Sigmoid colon (tissue), 7 donors: ENCODE data around the gene DNAH12. TPM values are rescaled to one million over a fixed set of nuclear protein-coding genes. Genes with fewer than 3 reads are reported as not detected.

Experiments used
- DNase-seq: peaks from one replicate; pipeline ENCODE4 v3.0.0-alpha.2; 2019
- H3K27ac ChIP-seq, 4 donors: fragments of 200-600 bp; sonication (generic); one replicate each; pipeline ENCODE4 v1.5.1; 2016 to 2019; ENCODE audit warnings: mild to moderate bottlenecking in 1 of 4
- H3K27me3 ChIP-seq, 3 donors: fragments of 200-600 bp; sonication (generic); one replicate each; pipeline ENCODE4 v1.5.1; 2019; ENCODE audit warnings: mild to moderate bottlenecking in 1 of 3
- H3K36me3 ChIP-seq, 4 donors: fragments of 200-600 bp; sonication (generic); one replicate each; pipeline ENCODE4 v1.5.1; 2016 to 2019
- H3K4me1 ChIP-seq, 4 donors: fragments of 200-600 bp; sonication (generic); one replicate each; pipeline ENCODE4 v1.5.1; 2017 to 2019
- H3K4me3 ChIP-seq, 4 donors: fragments of 200-600 bp; sonication (generic); one replicate each; pipeline ENCODE4 v1.5.1; 2017 to 2019; ENCODE audit warnings: mild to moderate bottlenecking in 2 of 4, moderate library complexity in 1 of 4
- H3K9me3 ChIP-seq, 4 donors: fragments of 200-600 bp in 3 of 4; sonication (generic) in 3 of 4; one replicate each; pipeline versions ENCODE4 v1.5.1 to v1.6.1; 2013 to 2019
- CTCF ChIP-seq, 4 experiments: fragments of 450-650 bp in 3 of 4; fragments of 200-600 bp in 1 of 4; IDR thresholded peaks; one replicate each; pipeline ENCODE4 v1.5.1; 2016 to 2019; ENCODE audit warnings: antibody characterized with exemption in 4 of 4, mild to moderate bottlenecking in 3 of 4, moderate library complexity in 2 of 4
- EP300 ChIP-seq, 4 donors: sonication (generic); formaldehyde crosslinking; IDR thresholded peaks; one replicate each; pipeline ENCODE4 v1.6.1; 2017; ENCODE audit warnings: antibody characterized with exemption in 4 of 4
- POLR2A ChIP-seq, 2 donors: fragments of 450-650 bp; IDR thresholded peaks; one replicate each; pipeline ENCODE4 v1.6.1; 2016; ENCODE audit warnings: antibody characterized with exemption in 2 of 2, mild to moderate bottlenecking in 2 of 2, moderate library complexity in 2 of 2
- POLR2AphosphoS5 ChIP-seq, 4 donors: sonication (generic); formaldehyde crosslinking; IDR thresholded peaks; one replicate each; pipeline ENCODE4 v1.6.1; 2017; ENCODE audit warnings: antibody characterized with exemption in 4 of 4
- WGBS, 2 donors: extraction: QIAGEN DNeasy Blood & Tissue Kit; methylation state at CpG; one replicate each; pipeline ENCODE4 v1.1.7; 2013; 5-methylcytosine and 5-hydroxymethylcytosine counted together
- intact Hi-C: fragments of 100-400 bp; cut with DNase I; formaldehyde crosslinking; loops from one replicate; pipeline ENCODE4 v1.15.1; 2023
- polyA plus RNA-seq, 3 donors: library from polyadenylated mRNA; stranded (reverse); fragments of 200-250 nt; gene quantifications; one replicate each; pipeline ENCODE4 v1.2.3, GENCODE V29; 2013
- total RNA-seq, 4 donors: library from RNA; depleted of rRNA; stranded (reverse); fragments of >200 nt; gene quantifications; one replicate each; pipeline ENCODE4 v1.1.0, GENCODE V29; 2016
- donor health status: healthy with polysubstance abuse.
- donor health status: Bipolar disorder and iron deficiency.
- donor health status: healthy.

Gene DNAH12
- total and polyA plus RNA-seq, 7 donors = 0.16 to 0.28 (median 0.27) TPM; not detected in 4

- no peaks in the 10 kb centered on the region for H3K9me3 ChIP-seq
- H3K27ac ChIP-seq = no peak overlapping the region
- no peaks in the 10 kb centered on the region for H3K27me3 ChIP-seq
- H3K4me1 ChIP-seq = no peaks in the 10 kb centered on the region
- WGBS, 2 donors = 24 to 65% methylated on average over 1 of the region's 1 CpG
- intact Hi-C loops = no loop called here
- TF ChIP-seq EP300 (IDR thresholded peaks at IDR 0.05) = no peak
- H3K36me3 ChIP-seq = no peaks in the 10 kb centered on the region
- DNase-seq = no peak
- H3K4me3 ChIP-seq = no peak overlapping the region
These were observed 132.4 kb downstream of the DNAH12 start for GRCh38 chr3:57411715-57412114.

GRCh38 chr3:57409471-57409870, 134.7 kb downstream of the DNAH12 start:
- DNase-seq = no peak
- intact Hi-C loops = no loop called here
- WGBS, 2 donors = 87% methylated on average over 2 of the region's 2 CpGs
- no peak overlapping the region for H3K27ac ChIP-seq
- no peaks in the 10 kb centered on the region for H3K4me1 ChIP-seq
- no peaks in the 10 kb centered on the region for H3K27me3 ChIP-seq
- no peaks in the 10 kb centered on the region for H3K9me3 ChIP-seq
- no peak overlapping the region for H3K4me3 ChIP-seq
- no peak for TF ChIP-seq CTCF (IDR thresholded peaks at IDR 0.05)
- TF ChIP-seq EP300 (IDR thresholded peaks at IDR 0.05) = no peak
- no peak for TF ChIP-seq POLR2AphosphoS5 (IDR thresholded peaks at IDR 0.05)
- TF ChIP-seq POLR2A (IDR thresholded peaks at IDR 0.05) = no peak
- no peaks in the 10 kb centered on the region for H3K36me3 ChIP-seq

GRCh38 chr3:57402675-57403074, 141.5 kb downstream of the DNAH12 start:
- H3K4me1 ChIP-seq = peaks cover 0 to under 1% (median 0%) of the 10 kb centered on the region in 4 donors
- TF ChIP-seq POLR2AphosphoS5 (IDR thresholded peaks at IDR 0.05) (no peak), CTCF (IDR thresholded peaks at IDR 0.05) (no peak), EP300 (IDR thresholded peaks at IDR 0.05) (no peak), POLR2A (IDR thresholded peaks at IDR 0.05) (no peak)
- no peak overlapping the region for H3K4me3 ChIP-seq
- WGBS, 2 donors = 86 to 87% methylated on average over 5 of the region's 5 CpGs
- H3K36me3 ChIP-seq = no peaks in the 10 kb centered on the region
- H3K27ac ChIP-seq = no peak overlapping the region
- no peaks in the 10 kb centered on the region for H3K27me3 ChIP-seq
- no peaks in the 10 kb centered on the region for H3K9me3 ChIP-seq
- intact Hi-C loops = no loop called here
- DNase-seq = no peak

GRCh38 chr3:57397175-57398026, 146.7 kb downstream of the DNAH12 start:
- H3K4me1 ChIP-seq = peaks cover 0 to 2% (median 0%) of the 10 kb centered on the region in 4 donors
- H3K36me3 ChIP-seq = no peaks in the 10 kb centered on the region
- TF ChIP-seq POLR2AphosphoS5 (IDR thresholded peaks at IDR 0.05) (no peak), EP300 (IDR thresholded peaks at IDR 0.05) (no peak), POLR2A (IDR thresholded peaks at IDR 0.05) (no peak), CTCF (IDR thresholded peaks at IDR 0.05) (peak; percentile 26 to 79 (median 68))
- H3K9me3 ChIP-seq = no peaks in the 10 kb centered on the region
- H3K4me3 ChIP-seq = no peak overlapping the region
- 7 to 13% methylated on average over 3 of the region's 3 CpGs for WGBS, 2 donors
- intact Hi-C loops = loop anchor here (10.0 kb wide), 1 partner anchor 457 kb away; no protein-coding TSS in a partner anchor
- no peaks in the 10 kb centered on the region for H3K27me3 ChIP-seq
- H3K27ac ChIP-seq = no peak overlapping the region
- no peak for DNase-seq

GRCh38 chr3:57393977-57394376, 150.2 kb downstream of the DNAH12 start:
- 38 to 79% methylated on average over 3 of the region's 3 CpGs for WGBS, 2 donors
- no peak for DNase-seq
- Histone ChIP-seq H3K27ac (no peak overlapping the region), H3K4me1 (peaks cover 0 to 2% (median 0%) of the 10 kb centered on the region in 4 donors), H3K36me3 (no peaks in the 10 kb centered on the region), H3K27me3 (no peaks in the 10 kb centered on the region), H3K4me3 (no peak overlapping the region), H3K9me3 (no peaks in the 10 kb centered on the region)
- TF ChIP-seq POLR2AphosphoS5 (IDR thresholded peaks at IDR 0.05) (no peak), CTCF (IDR thresholded peaks at IDR 0.05) (no peak), EP300 (IDR thresholded peaks at IDR 0.05) (no peak), POLR2A (IDR thresholded peaks at IDR 0.05) (no peak)
- intact Hi-C loops = loop anchor here (10.0 kb wide), 1 partner anchor 461 kb away; no protein-coding TSS in a partner anchor
